ENCODE data around the gene ABCC2. TPM values are rescaled to one million over a fixed set of nuclear protein-coding genes. Genes with fewer than 3 reads are reported as not detected.

The ABCC2 gene
- total and polyA plus RNA-seq, 2 of the 4 experiments (the other 2 are of a cell fraction), result 0.21 to 0.36 TPM

GRCh38 chr10:99883523-99883922, 101.1 kb downstream of the ABCC2 start:
- intact Hi-C loops (cut with micrococcal nuclease) (no loop called here), in situ Hi-C loops (cut with MboI; ENCODE audit: low sequenced_read_pairs) (no loop called here), dilution Hi-C loops (cut with HindIII; ENCODE audit: low sequenced_read_pairs, unreplicated experiment) (no loop called here)
- no CpG with 5 or more reads among the region's 2 CpGs for WGBS, 2 experiments (ENCODE audit: extremely low coverage in 2 of 2, insufficient read length in 1 of 2)
- DNase-seq (no peak), ATAC-seq (ENCODE audit: low read depth) (no peak)
- Histone ChIP-seq H4K5ac (ENCODE audit: low read depth, low read length) (no peak overlapping the region), H3K9me1 (ENCODE audit: insufficient read depth, low read length) (peaks cover 6% of the 10 kb centered on the region), H3K27me3 (ENCODE audit: control insufficient read depth, insufficient read depth, low read length) (no peaks in the 10 kb centered on the region), H2AFZ (replicated peaks; ENCODE audit: low read length, poor library complexity) (no peak overlapping the region), H3K4me1 (ENCODE audit: control insufficient read depth, insufficient read depth, low read length) (peaks cover under 1% of the 10 kb centered on the region; the same call in 1 of the 2 replicates), H3K4me3 (ENCODE audit: insufficient read depth, low read depth, low read length) (no peak overlapping the region), H3K4ac (ENCODE audit: low read depth, low read length) (no peak overlapping the region), H2AK9ac (replicated peaks; ENCODE audit: low read depth, low read length, poor library complexity) (no peak overlapping the region), H3K36me3 (ENCODE audit: control insufficient read depth, insufficient read depth, low read length) (peaks cover 50% of the 10 kb centered on the region), H4K91ac (ENCODE audit: insufficient read depth, low read depth, low read length) (no peak overlapping the region), H3K14ac (replicated peaks; ENCODE audit: low read depth, low read length) (no peak overlapping the region), H3K56ac (ENCODE audit: extremely low read depth, insufficient read depth, low read length) (no peak overlapping the region), H2BK120ac (ENCODE audit: low read depth, low read length) (no peak overlapping the region), H2BK15ac (ENCODE audit: low read depth, low read length) (no peak overlapping the region), H2AK5ac (ENCODE audit: low read depth, low read length) (no peak overlapping the region), H4K8ac (ENCODE audit: low read depth in 2 of 2, low read length in 2 of 2) (no peak overlapping the region), H3K79me1 (ENCODE audit: low read depth in 1 of 2, low read length in 2 of 2) (peaks cover 0 to 9% of the 10 kb centered on the region in 2 experiments; a peak in 2 of 4 replicates), H3K23ac (ENCODE audit: low read depth, low read length) (no peak overlapping the region), H3K4me2 (ENCODE audit: low read depth, low read length) (no peak overlapping the region), H3K9ac (ENCODE audit: low read depth, low read length) (no peak overlapping the region), H3K18ac (ENCODE audit: low read depth, low read length) (no peak overlapping the region), H4K20me1 (ENCODE audit: insufficient read depth, low read length) (no peaks in the 10 kb centered on the region), H2BK20ac (ENCODE audit: low read depth, low read length) (no peak overlapping the region), H3K27ac (ENCODE audit: insufficient read depth, low read length) (no peak overlapping the region), H2BK5ac (ENCODE audit: low read depth, low read length, poor library complexity, severe bottlenecking) (no peak overlapping the region), H3K9me3 (ENCODE audit: control insufficient read depth, insufficient read depth, low read length) (no peaks in the 10 kb centered on the region)
- POLR2A ChIA-PET (ENCODE audit: unreplicated experiment), result no interaction called here
- TF ChIP-seq MAFK (IDR thresholded peaks at IDR 0.05; ENCODE audit: low read depth, low read length), result no peak
- TF ChIP-seq SMC3 (IDR thresholded peaks at IDR 0.05; ENCODE audit: low read depth, low read length), result no peak
- TF ChIP-seq, protein P1, sequence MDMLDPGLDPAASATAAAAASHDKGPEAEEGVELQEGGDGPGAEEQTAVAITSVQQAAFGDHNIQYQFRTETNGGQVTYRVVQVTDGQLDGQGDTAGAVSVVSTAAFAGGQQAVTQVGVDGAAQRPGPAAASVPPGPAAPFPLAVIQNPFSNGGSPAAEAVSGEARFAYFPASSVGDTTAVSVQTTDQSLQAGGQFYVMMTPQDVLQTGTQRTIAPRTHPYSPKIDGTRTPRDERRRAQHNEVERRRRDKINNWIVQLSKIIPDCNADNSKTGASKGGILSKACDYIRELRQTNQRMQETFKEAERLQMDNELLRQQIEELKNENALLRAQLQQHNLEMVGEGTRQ (IDR thresholded peaks at IDR 0.05; ENCODE audit: low read depth, low read length), result no peak
- no peak for TF ChIP-seq RCOR1 (IDR thresholded peaks at IDR 0.05; ENCODE audit: insufficient replicate concordance, low read length)
- no peak for TF ChIP-seq CHD1 (IDR thresholded peaks at IDR 0.05; ENCODE audit: low read depth, low read length)
- TF ChIP-seq, protein P2, sequence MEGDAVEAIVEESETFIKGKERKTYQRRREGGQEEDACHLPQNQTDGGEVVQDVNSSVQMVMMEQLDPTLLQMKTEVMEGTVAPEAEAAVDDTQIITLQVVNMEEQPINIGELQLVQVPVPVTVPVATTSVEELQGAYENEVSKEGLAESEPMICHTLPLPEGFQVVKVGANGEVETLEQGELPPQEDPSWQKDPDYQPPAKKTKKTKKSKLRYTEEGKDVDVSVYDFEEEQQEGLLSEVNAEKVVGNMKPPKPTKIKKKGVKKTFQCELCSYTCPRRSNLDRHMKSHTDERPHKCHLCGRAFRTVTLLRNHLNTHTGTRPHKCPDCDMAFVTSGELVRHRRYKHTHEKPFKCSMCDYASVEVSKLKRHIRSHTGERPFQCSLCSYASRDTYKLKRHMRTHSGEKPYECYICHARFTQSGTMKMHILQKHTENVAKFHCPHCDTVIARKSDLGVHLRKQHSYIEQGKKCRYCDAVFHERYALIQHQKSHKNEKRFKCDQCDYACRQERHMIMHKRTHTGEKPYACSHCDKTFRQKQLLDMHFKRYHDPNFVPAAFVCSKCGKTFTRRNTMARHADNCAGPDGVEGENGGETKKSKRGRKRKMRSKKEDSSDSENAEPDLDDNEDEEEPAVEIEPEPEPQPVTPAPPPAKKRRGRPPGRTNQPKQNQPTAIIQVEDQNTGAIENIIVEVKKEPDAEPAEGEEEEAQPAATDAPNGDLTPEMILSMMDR (conservative IDR thresholded peaks at IDR 0.05; ENCODE audit: low read depth, low read length), result no peak
- no peak for TF ChIP-seq MXI1 (IDR thresholded peaks at IDR 0.05; ENCODE audit: borderline replicate concordance, low read depth, low read length)
- no peak for TF ChIP-seq CEBPB (IDR thresholded peaks at IDR 0.05; ENCODE audit: low read depth, low read length)
- TF ChIP-seq BHLHE40 (IDR thresholded peaks at IDR 0.05; ENCODE audit: low read depth, low read length), result no peak
- TF ChIP-seq MAZ (IDR thresholded peaks at IDR 0.05; ENCODE audit: borderline replicate concordance, low read depth, low read length), result no peak
- no peak for TF ChIP-seq NFE2L2 (IDR thresholded peaks at IDR 0.05; ENCODE audit: low read depth, low read length)
- no peak for TF ChIP-seq RAD21 (IDR thresholded peaks at IDR 0.05; ENCODE audit: low read length)
- no peak for TF ChIP-seq FOS (IDR thresholded peaks at IDR 0.05; ENCODE audit: low read depth, low read length)
- no peak for TF ChIP-seq RFX5 (IDR thresholded peaks at IDR 0.05; ENCODE audit: low read depth, low read length)
- no peak for TF ChIP-seq POLR2A (IDR thresholded peaks at IDR 0.05; ENCODE audit: low read depth, low read length)
- TF ChIP-seq, protein P3, sequence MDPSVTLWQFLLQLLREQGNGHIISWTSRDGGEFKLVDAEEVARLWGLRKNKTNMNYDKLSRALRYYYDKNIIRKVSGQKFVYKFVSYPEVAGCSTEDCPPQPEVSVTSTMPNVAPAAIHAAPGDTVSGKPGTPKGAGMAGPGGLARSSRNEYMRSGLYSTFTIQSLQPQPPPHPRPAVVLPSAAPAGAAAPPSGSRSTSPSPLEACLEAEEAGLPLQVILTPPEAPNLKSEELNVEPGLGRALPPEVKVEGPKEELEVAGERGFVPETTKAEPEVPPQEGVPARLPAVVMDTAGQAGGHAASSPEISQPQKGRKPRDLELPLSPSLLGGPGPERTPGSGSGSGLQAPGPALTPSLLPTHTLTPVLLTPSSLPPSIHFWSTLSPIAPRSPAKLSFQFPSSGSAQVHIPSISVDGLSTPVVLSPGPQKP (IDR thresholded peaks at IDR 0.05; ENCODE audit: borderline replicate concordance, low read depth, low read length), result no peak
- BruUV-seq (replicated peaks), result no TSS peak
- CTCF ChIA-PET, result no interaction called here

Measured in IMR-90 (cell line).